GM23338 (cell line): ENCODE data around the gene IMMP1L.

Source experiments
- CTCF ChIP-seq, 2 experiments: fragments of 200-600 bp in 1 of 2; sonication (generic) in 1 of 2; conservative IDR thresholded peaks; 2 replicates each; pipeline versions ENCODE4 v1.5.1 to v1.6.1; 2016 to 2017; ENCODE audit warnings: antibody characterized with exemption in 2 of 2, low read depth in 2 of 2, mild to moderate bottlenecking in 2 of 2, moderate library complexity in 1 of 2
- EZH2 ChIP-seq: fragments of 200-600 bp; sonication (generic); IDR thresholded peaks from one replicate; pipeline ENCODE4 v1.8.0; 2017; ENCODE audit warnings: antibody characterized with exemption, mild to moderate bottlenecking, low read depth; ENCODE audit not compliant: unreplicated experiment

- TF ChIP-seq CTCF (conservative IDR thresholded peaks at IDR 0.05; ENCODE audit: low read depth in 2 of 2): no peak
- TF ChIP-seq EZH2: no peak
These were observed 31.7 kb downstream of the IMMP1L start for GRCh38 chr11:31477528-31478222.
